Measurements from ENCODE around the gene SHISA4. TPM values are rescaled to one million over a fixed set of nuclear protein-coding genes. Genes with fewer than 3 reads are reported as not detected.
"Not testable (repeated sequence)": the region's sequence is repeated elsewhere in the genome, so short reads cannot be mapped to it uniquely, and the experiment has no call there.

Gene SHISA4
- total RNA-seq (ENCODE audit: low replicate concordance), result 3.0 and 9.9 TPM in 2 replicates

DNA sequence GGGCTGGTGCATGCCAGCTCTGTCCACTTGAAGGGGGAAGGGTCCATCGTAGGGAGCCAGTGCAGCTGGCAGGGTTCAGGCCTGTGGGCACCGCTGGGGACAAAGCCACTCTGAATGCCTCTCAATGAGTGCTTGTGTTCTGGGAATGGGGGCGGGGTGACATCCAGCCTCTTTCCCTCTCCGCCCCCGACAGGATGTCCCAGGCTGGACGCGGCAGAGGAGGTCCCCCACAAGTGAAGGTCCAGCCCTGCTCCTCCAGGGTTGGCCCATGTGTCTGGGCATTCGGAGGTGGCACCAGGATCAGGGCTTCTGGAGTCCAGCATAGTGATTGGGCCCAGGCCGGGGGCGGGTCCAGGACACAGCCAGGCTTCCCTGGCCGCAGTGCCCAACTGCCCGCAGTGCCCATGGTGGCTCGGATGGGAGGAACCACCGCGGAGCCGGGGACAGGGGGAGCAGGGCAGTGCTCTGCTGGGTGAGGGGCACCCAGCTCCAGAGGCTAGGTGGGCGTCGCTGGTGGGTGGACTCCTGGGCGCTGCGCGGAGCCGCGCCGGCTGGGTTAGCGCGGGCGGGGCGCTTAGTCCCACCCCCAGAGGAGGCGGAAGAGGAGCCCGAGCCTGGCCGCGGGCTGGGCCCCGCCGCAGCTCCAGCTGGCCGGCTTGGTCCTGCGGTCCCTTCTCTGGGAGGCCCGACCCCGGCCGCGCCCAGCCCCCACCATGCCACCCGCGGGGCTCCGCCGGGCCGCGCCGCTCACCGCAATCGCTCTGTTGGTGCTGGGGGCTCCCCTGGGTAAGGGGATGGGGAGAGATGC, at the start of gene SHISA4:
Gene SHISA4, plus strand, starts transcription at position 617 of the 808 bp plus-strand sequence. Its CDS starts 97 bp downstream, at position 714.
- no peak within 1 kb of the TSS for H3K27ac ChIP-seq
- peak within 1 kb of the TSS; percentile 55 for H3K9ac ChIP-seq
- TF ChIP-seq EZH2phosphoT487 (IDR thresholded peaks at IDR 0.05), result no peak
- TF ChIP-seq, protein P1, sequence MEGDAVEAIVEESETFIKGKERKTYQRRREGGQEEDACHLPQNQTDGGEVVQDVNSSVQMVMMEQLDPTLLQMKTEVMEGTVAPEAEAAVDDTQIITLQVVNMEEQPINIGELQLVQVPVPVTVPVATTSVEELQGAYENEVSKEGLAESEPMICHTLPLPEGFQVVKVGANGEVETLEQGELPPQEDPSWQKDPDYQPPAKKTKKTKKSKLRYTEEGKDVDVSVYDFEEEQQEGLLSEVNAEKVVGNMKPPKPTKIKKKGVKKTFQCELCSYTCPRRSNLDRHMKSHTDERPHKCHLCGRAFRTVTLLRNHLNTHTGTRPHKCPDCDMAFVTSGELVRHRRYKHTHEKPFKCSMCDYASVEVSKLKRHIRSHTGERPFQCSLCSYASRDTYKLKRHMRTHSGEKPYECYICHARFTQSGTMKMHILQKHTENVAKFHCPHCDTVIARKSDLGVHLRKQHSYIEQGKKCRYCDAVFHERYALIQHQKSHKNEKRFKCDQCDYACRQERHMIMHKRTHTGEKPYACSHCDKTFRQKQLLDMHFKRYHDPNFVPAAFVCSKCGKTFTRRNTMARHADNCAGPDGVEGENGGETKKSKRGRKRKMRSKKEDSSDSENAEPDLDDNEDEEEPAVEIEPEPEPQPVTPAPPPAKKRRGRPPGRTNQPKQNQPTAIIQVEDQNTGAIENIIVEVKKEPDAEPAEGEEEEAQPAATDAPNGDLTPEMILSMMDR (IDR thresholded peaks at IDR 0.05), result no peak
- TF ChIP-seq EZH2 (IDR thresholded peaks at IDR 0.05), result no peak

GRCh38 chr1:201839089-201839488, 49.6 kb upstream of the SHISA4 start:
- not testable (repeated sequence) for H3K4me2 ChIP-seq; H3K4me1 Mint-ChIP-seq; H3F3A ChIP-seq (ENCODE audit: low read depth); H2AFZ ChIP-seq (replicated peaks); H3K27ac ChIP-seq; H3K4me1 ChIP-seq; H3K27me3 Mint-ChIP-seq (ENCODE audit: insufficient read depth, low read depth); H3K9me3 Mint-ChIP-seq; H3K27ac Mint-ChIP-seq; H3K9me3 ChIP-seq (ENCODE audit: low read depth); H3K27me3 ChIP-seq; H3K4me3 ChIP-seq; H3K9ac ChIP-seq; H3K4me3 Mint-ChIP-seq; H3K36me3 ChIP-seq; DNase-seq (ENCODE audit: low spot score)
- Histone ChIP-seq H3K79me2 (ENCODE audit: low read depth) (peaks cover 100% of the 10 kb centered on the region), H4K20me1 (ENCODE audit: low read depth) (peaks cover 99% of the 10 kb centered on the region)
- peaks cover 24% of the 10 kb centered on the region for H3K36me3 Mint-ChIP-seq

More for the DNA sequence above, at the start of gene SHISA4:
- peak within 1 kb of the TSS; percentile 80 for H3K27ac Mint-ChIP-seq
- Histone ChIP-seq H4K20me1 (ENCODE audit: low read depth) (no peaks in the 10 kb centered on the region), H3K36me3 (no peaks in the 10 kb centered on the region), H3K4me2 (peak within 1 kb of the TSS; percentile 93), H2AFZ (replicated peaks) (peak within 1 kb of the TSS; percentile 95), H3F3A (ENCODE audit: low read depth) (peaks cover 9% of the 10 kb centered on the region), H3K27me3 (peaks cover 14% of the 10 kb centered on the region), H3K4me1 (peaks cover 8% of the 10 kb centered on the region), H3K4me3 (peak within 1 kb of the TSS; percentile 78), H3K79me2 (ENCODE audit: low read depth) (no peaks in the 10 kb centered on the region), H3K9me3 (ENCODE audit: low read depth) (no peaks in the 10 kb centered on the region)
- H3K9me3 Mint-ChIP-seq, result no peaks in the 10 kb centered on the region
- H3K4me1 Mint-ChIP-seq, result peaks cover 16% of the 10 kb centered on the region
- H3K36me3 Mint-ChIP-seq, result no peaks in the 10 kb centered on the region
- DNase-seq (ENCODE audit: low spot score), result peak; percentile 70
- peaks cover 11% of the 10 kb centered on the region for H3K27me3 Mint-ChIP-seq (ENCODE audit: insufficient read depth, low read depth)
- peak within 1 kb of the TSS; percentile 87 for H3K4me3 Mint-ChIP-seq

- no peak overlapping the region for H3K27ac ChIP-seq
- TF ChIP-seq, protein P1 (IDR thresholded peaks at IDR 0.05), result no peak
- no peak for TF ChIP-seq EZH2phosphoT487 (IDR thresholded peaks at IDR 0.05)
- TF ChIP-seq EZH2 (IDR thresholded peaks at IDR 0.05), result no peak
- H3K4me2 ChIP-seq, result no peak overlapping the region
- peaks cover 100% of the 10 kb centered on the region for H3K79me2 ChIP-seq (ENCODE audit: low read depth)
- H2AFZ ChIP-seq (replicated peaks), result no peak overlapping the region
- H3K9me3 Mint-ChIP-seq, result no peaks in the 10 kb centered on the region
- peaks cover 10% of the 10 kb centered on the region for H3K36me3 ChIP-seq
- no peaks in the 10 kb centered on the region for H3K9me3 ChIP-seq (ENCODE audit: low read depth)
- no peaks in the 10 kb centered on the region for H3K27me3 ChIP-seq
- peaks cover 3% of the 10 kb centered on the region for H3F3A ChIP-seq (ENCODE audit: low read depth)
- H3K36me3 Mint-ChIP-seq, result peaks cover 24% of the 10 kb centered on the region
- DNase-seq (ENCODE audit: low spot score), result no peak
- H3K9ac ChIP-seq, result no peak overlapping the region
- H3K4me3 ChIP-seq, result no peak overlapping the region
- no peak overlapping the region for H3K4me3 Mint-ChIP-seq
- H4K20me1 ChIP-seq (ENCODE audit: low read depth), result peaks cover 99% of the 10 kb centered on the region
- H3K27me3 Mint-ChIP-seq (ENCODE audit: insufficient read depth, low read depth), result no peaks in the 10 kb centered on the region
- H3K27ac Mint-ChIP-seq, result no peak overlapping the region
- H3K4me1 Mint-ChIP-seq, result no peaks in the 10 kb centered on the region
- no peaks in the 10 kb centered on the region for H3K4me1 ChIP-seq
Observed at GRCh38 chr1:201840055-201840454, 48.6 kb upstream of the SHISA4 start.

DNA sequence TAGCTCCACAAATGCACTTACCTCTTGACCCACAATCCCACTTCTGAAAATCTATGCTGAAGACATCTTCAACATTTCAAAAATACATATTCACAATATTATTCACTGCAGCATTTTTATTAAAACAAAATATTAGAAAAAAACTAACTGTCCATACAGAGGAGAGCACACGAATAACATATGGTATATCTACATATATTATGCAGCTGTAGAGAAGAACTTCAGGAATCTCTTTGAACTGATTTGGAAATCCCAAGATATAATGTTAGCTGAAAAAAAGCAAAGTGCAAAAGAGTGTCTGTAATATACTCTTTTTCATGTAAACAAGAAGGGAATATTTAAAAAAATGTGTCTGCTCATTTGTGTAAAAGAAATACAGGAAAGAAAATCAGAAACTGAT, 48.2 kb upstream of the SHISA4 start:
- no peak overlapping the region for H2AFZ ChIP-seq (replicated peaks)
- H3K27me3 ChIP-seq, result no peaks in the 10 kb centered on the region
- H3K27ac ChIP-seq, result no peak overlapping the region
- TF ChIP-seq EZH2 (IDR thresholded peaks at IDR 0.05), result no peak
- TF ChIP-seq, protein P1 (IDR thresholded peaks at IDR 0.05), result no peak
- no peak for TF ChIP-seq EZH2phosphoT487 (IDR thresholded peaks at IDR 0.05)
- H3F3A ChIP-seq (ENCODE audit: low read depth), result peaks cover 3% of the 10 kb centered on the region
- H3K9me3 ChIP-seq (ENCODE audit: low read depth), result no peaks in the 10 kb centered on the region
- H3K4me3 ChIP-seq, result no peak overlapping the region
- no peak overlapping the region for H3K4me3 Mint-ChIP-seq
- H4K20me1 ChIP-seq (ENCODE audit: low read depth), result peaks cover 99% of the 10 kb centered on the region
- no peak for DNase-seq (ENCODE audit: low spot score)
- H3K79me2 ChIP-seq (ENCODE audit: low read depth), result peaks cover 100% of the 10 kb centered on the region
- peaks cover 10% of the 10 kb centered on the region for H3K36me3 ChIP-seq
- no peaks in the 10 kb centered on the region for H3K4me1 Mint-ChIP-seq
- no peaks in the 10 kb centered on the region for H3K9me3 Mint-ChIP-seq
- no peaks in the 10 kb centered on the region for H3K27me3 Mint-ChIP-seq (ENCODE audit: insufficient read depth, low read depth)
- no peak overlapping the region for H3K27ac Mint-ChIP-seq
- H3K4me1 ChIP-seq, result no peaks in the 10 kb centered on the region
- no peak overlapping the region for H3K4me2 ChIP-seq
- H3K36me3 Mint-ChIP-seq, result peaks cover 23% of the 10 kb centered on the region
- no peak overlapping the region for H3K9ac ChIP-seq

Measured in neural progenitor cell (in vitro differentiated cells).